ENCODE results near the gene PMPCA.

Gene PMPCA

GRCh38 chr9:136470356-136470755 is 59.9 kb downstream of the PMPCA start:
- Histone ChIP-seq H3F3A (ENCODE audit: insufficient read depth) (no peaks in the 10 kb centered on the region), H4K20me1 (ENCODE audit: low read depth, low read length) (no peaks in the 10 kb centered on the region), H3K9me2 (replicated peaks; ENCODE audit: insufficient read depth, low read length) (no peaks in the 10 kb centered on the region), H3K79me2 (ENCODE audit: insufficient read depth, low read length) (peaks cover 9% of the 10 kb centered on the region; the same call in 1 of the 2 replicates), H3K9me3 (ENCODE audit: insufficient read depth, low read length) (no peaks in the 10 kb centered on the region), H3K27me3 (ENCODE audit: low read length) (no peaks in the 10 kb centered on the region), H3K27ac (ENCODE audit: low read depth, low read length) (no peak overlapping the region), H3K9ac (ENCODE audit: low read length) (no peak overlapping the region), H2AFZ (ENCODE audit: low read depth, low read length, severe bottlenecking) (no peak overlapping the region), H3K36me3 (ENCODE audit: low read length) (no peaks in the 10 kb centered on the region; the same call in 1 of the 2 replicates), H3K4me3 (ENCODE audit: insufficient read depth, low read length, poor library complexity, severe bottlenecking) (no peak overlapping the region), H3K4me2 (ENCODE audit: low read depth, low read length, poor library complexity, severe bottlenecking) (no peak overlapping the region)
- TF ChIP-seq CTCF (IDR thresholded peaks at IDR 0.05; ENCODE audit: insufficient read depth, low read length, poor library complexity, severe bottlenecking) (no peak), EZH2phosphoT487 (conservative IDR thresholded peaks at IDR 0.05; ENCODE audit: low read length) (no peak)

GRCh38 chr9:136470792-136471469 is 60.5 kb downstream of the PMPCA start:
- H3K36me3 ChIP-seq (ENCODE audit: low read length) = peaks cover 3% of the 10 kb centered on the region; the same call in 1 of the 2 replicates

GRCh38 chr9:136471802-136472487 is 61.5 kb downstream of the PMPCA start:
- no peak for TF ChIP-seq CTCF (IDR thresholded peaks at IDR 0.05; ENCODE audit: insufficient read depth, low read length, poor library complexity, severe bottlenecking)
- TF ChIP-seq EZH2phosphoT487 (conservative IDR thresholded peaks at IDR 0.05; ENCODE audit: low read length) = no peak
- H3K4me3 ChIP-seq (ENCODE audit: insufficient read depth, low read length, poor library complexity, severe bottlenecking) = no peak overlapping the region
- no peak overlapping the region for H3K9ac ChIP-seq (ENCODE audit: low read length)
- H3K79me2 ChIP-seq (ENCODE audit: insufficient read depth, low read length) = peaks cover 9% of the 10 kb centered on the region; the same call in 1 of the 2 replicates
- no peaks in the 10 kb centered on the region for H3K9me3 ChIP-seq (ENCODE audit: insufficient read depth, low read length)
- H3K27ac ChIP-seq (ENCODE audit: low read depth, low read length) = no peak overlapping the region
- H2AFZ ChIP-seq (ENCODE audit: low read depth, low read length, severe bottlenecking) = no peak overlapping the region
- no peaks in the 10 kb centered on the region for H3F3A ChIP-seq (ENCODE audit: insufficient read depth)
- peaks cover 6% of the 10 kb centered on the region; the same call in 1 of the 2 replicates for H3K36me3 ChIP-seq (ENCODE audit: low read length)
- H3K9me2 ChIP-seq (replicated peaks; ENCODE audit: insufficient read depth, low read length) = no peaks in the 10 kb centered on the region
- H3K4me2 ChIP-seq (ENCODE audit: low read depth, low read length, poor library complexity, severe bottlenecking) = no peak overlapping the region
- H3K27me3 ChIP-seq (ENCODE audit: low read length) = no peaks in the 10 kb centered on the region
- H4K20me1 ChIP-seq (ENCODE audit: low read depth, low read length) = no peaks in the 10 kb centered on the region

More at GRCh38 chr9:136470792-136471469, 60.5 kb downstream of the PMPCA start:
- H3F3A ChIP-seq (ENCODE audit: insufficient read depth) = no peaks in the 10 kb centered on the region
- no peak for TF ChIP-seq CTCF (IDR thresholded peaks at IDR 0.05; ENCODE audit: insufficient read depth, low read length, poor library complexity, severe bottlenecking)
- TF ChIP-seq EZH2phosphoT487 (conservative IDR thresholded peaks at IDR 0.05; ENCODE audit: low read length) = no peak
- H3K9me3 ChIP-seq (ENCODE audit: insufficient read depth, low read length) = no peaks in the 10 kb centered on the region
- no peak overlapping the region for H3K4me2 ChIP-seq (ENCODE audit: low read depth, low read length, poor library complexity, severe bottlenecking)
- H3K4me3 ChIP-seq (ENCODE audit: insufficient read depth, low read length, poor library complexity, severe bottlenecking) = no peak overlapping the region
- H3K27me3 ChIP-seq (ENCODE audit: low read length) = no peaks in the 10 kb centered on the region
- no peaks in the 10 kb centered on the region for H4K20me1 ChIP-seq (ENCODE audit: low read depth, low read length)
- H3K27ac ChIP-seq (ENCODE audit: low read depth, low read length) = no peak overlapping the region
- no peaks in the 10 kb centered on the region for H3K9me2 ChIP-seq (replicated peaks; ENCODE audit: insufficient read depth, low read length)
- H2AFZ ChIP-seq (ENCODE audit: low read depth, low read length, severe bottlenecking) = no peak overlapping the region
- H3K9ac ChIP-seq (ENCODE audit: low read length) = no peak overlapping the region
- peaks cover 9% of the 10 kb centered on the region; the same call in 1 of the 2 replicates for H3K79me2 ChIP-seq (ENCODE audit: insufficient read depth, low read length)

Data from SU-DHL-6 (cell line).